GM19025 (cell line): ENCODE data around the gene SLC27A2.
"Not testable (repeated sequence)": the region's sequence is repeated elsewhere in the genome, so short reads cannot be mapped to it uniquely, and the experiment has no call there.

Experiments used
- ATAC-seq: cut with Tn5 transposase; IDR thresholded peaks from one replicate; pipeline ENCODE4 v1.9.1; 2021; ENCODE audit warnings: mild to moderate bottlenecking, low read depth, moderate library complexity; ENCODE audit not compliant: unreplicated experiment

Gene SLC27A2

DNA sequence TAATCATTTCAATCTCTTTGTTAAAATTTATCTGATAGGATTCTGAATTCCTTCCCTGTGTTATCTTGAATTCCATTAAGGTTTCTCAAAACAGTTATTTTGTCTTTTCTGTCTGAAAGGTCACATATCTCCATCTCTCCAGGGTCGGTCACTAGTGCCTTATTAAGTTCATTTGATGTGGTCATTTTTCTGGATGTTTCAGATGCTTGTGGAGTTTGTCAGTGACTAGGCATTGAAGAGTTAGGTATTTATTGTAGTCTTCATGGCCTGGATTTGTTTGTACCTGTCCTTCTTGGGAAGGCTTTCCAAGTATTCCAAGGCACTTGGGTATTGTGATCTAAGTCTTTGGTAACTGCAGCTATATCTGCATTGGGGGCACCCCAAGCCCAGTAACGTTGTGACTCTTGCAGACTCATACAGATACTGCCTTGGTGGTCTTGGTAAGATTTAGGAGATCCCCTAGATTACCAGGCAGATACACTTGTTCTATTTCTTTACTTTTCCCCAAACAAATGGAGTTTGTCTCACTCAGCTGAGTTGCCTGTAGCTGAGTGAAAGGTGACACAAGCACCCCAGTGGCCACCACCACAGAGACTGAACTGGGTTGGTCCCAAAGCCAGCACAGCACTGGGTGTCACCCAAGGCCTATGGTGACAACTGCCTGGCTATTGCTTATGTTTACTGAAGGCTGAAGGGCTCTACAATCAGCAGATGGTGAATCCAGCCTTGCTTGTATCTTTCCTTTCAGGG is 18.9 kb upstream of the SLC27A2 start:
- no peak for ATAC-seq

DNA sequence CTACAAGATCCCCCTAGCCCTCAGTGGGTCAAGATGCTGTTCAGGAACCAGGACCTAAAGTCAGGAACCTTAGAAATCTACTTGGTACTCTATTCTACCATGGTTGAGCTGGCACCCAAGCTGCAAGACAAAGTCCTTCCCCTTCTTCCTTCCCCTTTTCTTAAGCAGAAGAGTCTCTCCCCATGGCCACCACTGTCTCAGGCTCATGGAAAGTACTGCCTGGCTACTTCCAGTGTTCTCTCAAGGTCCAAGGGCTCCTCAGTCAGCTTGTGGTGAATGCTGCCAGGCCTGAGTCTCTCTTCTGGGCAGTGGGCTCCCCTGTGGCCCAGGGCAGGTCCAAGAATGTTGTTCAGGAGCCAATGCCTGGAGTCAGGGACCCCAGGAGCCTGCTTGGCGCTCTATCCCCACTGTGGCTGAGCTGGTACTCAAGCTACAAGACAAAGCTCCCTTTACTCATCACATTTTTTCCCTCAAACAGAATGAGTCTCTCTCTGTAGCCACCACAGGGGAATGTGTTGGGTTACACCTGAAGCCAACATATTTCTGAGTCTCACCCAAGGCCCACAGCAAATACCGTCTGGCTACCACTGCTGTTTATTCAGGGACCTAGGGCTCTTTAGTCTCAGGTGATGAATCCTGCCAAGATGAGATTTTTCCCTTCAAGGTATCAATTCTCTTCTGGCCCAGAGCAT is 18.1 kb upstream of the SLC27A2 start:
- ATAC-seq = no peak

DNA sequence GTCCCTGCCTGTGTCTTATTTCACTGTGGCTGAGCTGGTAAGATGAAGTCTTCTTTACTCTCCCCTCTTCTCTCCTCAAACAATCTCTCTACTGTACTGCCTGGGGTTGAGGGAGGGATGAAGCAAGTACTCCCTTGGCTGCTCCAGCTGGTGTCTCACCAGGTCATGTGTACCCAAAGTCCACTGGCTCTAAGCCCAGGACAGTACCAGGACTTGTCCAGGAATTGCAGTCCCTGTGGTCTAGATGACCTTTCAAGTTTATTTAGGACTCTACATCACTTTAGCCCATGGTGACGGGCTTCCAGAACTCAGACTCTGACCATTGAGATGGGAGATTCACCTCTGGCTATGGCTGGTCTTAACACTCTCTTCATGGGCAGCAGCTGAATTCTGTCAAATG is 17.5 kb upstream of the SLC27A2 start:
- ATAC-seq = no peak

DNA sequence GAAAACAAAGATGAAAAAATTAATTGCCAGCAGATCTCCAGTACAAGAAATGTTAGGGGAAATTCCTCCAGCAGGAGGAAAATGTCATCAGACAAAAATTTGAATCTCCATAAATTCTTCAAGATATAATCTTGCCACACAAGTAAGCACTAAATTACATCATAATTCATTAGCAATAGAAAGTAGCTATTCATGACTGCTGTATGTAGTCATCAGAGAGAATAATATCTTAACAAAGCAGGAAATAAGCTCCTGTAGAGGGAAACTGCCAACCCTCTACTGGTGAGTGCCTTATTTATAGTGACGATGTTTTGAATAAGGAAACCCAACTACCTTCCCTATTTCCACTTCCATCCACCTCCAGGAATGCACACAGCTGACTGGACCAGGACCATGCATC is 15.8 kb upstream of the SLC27A2 start:
- no peak for ATAC-seq

DNA sequence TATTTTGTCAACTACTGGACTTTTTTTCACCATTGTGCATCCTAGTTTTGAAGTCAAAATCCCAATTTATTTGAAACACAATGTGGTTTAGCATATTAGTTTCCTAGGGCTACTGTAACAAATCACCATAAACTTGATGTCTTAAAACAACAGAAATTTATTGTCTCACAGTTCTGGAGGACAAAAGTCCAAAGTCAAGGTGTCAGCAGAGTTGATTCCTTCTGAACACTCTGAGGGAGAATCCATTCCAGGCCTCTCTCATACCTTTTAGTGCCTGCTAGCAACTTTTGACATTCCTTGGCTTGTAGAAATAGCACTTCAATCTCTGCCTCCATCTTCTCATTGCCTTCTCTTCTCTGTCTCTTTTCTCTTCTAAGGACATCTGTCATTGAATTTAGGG is 14.9 kb upstream of the SLC27A2 start:
- ATAC-seq = no peak

DNA sequence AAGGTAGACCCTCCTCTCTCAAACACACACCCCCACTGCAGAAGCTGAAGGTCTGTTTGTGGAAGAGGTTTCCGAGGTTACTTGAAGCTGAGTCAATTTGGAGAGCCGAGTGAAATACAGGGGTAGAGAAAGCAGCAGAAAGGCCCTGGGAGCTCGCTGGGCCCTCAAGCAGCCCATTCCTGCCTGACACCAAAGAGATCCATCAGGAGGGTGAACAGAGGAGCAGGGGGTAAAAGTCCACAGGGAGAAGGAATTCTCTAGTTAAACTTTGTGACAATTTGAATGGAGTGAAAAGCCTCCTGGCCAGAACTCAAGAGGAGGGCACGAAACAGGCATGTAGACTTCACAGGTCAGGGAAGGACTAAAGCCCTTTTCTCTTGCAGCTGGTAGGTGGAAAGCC is 13.6 kb upstream of the SLC27A2 start:
- no peak for ATAC-seq

DNA sequence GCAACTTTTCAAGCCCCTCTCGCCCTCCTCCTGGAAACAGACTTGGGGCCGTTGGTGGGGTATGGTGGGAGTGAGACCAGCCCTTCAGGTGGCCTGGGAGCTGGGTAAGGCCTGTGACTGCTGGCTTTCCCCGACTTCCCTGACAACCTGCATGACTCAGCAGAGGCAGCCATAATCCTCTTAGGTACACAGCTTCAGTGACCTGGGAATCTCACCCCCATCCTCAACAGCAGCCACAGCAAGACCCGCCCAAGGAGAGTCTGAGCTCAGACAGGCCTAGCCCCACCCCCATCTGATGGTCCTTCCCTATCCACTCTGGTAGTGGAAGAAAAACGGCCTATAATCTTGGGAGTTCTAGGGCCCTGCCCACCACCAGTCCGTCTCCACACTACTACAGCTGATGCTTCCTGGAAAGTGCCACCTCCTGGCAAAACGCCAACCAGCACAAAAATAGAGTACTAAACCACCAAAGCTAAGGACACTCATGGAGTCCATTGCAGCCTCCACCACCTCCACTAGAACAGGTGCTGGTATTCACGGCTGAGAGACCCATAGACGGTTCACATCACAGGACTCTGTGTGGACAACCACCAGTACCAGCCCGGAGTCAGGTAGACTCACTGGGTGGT is 13.1 kb upstream of the SLC27A2 start:
- ATAC-seq = no peak

DNA sequence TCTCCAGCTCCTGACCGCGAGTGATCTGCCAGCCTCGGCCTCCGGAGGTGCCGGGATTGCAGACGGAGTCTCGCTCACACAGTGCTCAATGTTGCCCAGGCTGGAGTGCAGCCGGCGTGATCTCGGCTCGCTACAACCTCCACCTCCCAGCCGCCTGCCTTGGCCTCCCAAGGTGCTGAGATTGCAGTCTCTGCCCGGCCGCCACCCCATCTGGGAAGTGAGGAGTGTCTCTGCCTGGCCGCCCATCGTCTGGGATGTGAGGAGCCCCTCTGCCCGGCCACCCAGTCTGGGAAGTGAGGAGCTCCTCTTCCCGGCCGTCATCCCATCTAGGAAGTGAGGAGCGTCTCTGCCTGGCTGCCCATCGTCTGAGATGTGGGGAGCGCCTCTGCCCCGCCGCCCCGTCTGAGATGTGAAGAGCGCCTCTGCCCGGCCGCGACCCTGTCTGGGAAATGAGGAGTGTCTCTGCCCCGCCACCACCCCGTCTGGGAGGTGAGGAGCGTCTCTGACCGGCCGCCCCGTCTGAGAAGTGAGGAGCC is 9.6 kb upstream of the SLC27A2 start:
- ATAC-seq = not testable (repeated sequence)

DNA sequence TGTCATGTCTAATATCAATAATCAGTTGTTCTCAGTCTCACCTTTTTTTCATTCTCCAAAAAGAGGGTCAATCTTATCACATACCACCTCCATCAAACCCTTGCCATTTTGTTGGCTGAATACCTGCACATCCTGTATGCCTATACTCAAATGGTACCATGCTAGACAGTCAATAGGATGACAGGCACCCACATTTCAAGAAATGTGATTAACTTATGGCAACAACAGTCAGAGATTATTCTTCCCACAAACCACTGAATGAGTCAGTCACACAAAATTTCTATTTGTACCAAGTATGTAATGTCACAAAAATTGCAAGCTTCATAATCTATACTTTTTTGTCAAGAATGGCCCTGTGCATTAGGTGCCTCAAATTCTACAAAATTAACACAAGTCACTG is 5.1 kb upstream of the SLC27A2 start:
- no peak for ATAC-seq

DNA sequence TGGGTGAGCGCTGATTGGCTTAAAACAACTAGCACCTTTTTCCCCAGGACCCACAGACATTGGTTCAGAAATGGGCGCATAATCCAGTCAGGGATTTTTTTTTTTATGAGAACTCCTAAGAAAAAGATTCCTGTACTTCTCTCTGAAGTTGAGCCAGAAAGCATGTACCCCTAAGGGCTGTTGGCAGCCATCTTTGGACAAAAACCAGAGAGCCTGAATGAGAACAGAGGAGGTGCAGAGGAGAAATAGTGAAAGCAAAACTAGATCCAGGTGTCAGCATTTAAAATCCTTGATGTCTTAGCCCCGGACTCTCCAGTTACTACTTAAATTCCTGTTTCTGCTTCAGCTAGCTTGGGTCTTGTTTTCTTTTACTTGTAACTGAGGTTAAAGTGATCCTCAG is 1.9 kb upstream of the SLC27A2 start:
- ATAC-seq = no peak

DNA sequence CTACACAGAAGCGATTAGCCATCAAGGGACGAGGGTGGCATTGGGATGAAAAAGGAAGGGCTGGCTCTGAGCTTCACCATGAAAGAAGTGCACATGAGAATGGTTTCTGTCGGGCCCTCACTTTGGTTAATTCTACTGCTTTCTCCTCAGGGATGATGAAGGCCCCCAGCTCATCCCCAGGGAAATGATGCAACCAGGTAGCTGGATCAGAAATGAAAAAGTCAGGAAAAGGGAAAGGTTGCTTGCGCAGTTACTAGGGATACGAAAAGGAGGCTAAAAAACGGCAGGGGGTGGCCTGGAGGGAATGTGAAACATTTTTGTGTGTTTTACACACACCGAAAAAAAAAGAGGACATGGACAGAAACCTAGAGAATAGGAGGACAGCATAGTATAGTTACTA is 1.4 kb upstream of the SLC27A2 start:
- no peak for ATAC-seq

DNA sequence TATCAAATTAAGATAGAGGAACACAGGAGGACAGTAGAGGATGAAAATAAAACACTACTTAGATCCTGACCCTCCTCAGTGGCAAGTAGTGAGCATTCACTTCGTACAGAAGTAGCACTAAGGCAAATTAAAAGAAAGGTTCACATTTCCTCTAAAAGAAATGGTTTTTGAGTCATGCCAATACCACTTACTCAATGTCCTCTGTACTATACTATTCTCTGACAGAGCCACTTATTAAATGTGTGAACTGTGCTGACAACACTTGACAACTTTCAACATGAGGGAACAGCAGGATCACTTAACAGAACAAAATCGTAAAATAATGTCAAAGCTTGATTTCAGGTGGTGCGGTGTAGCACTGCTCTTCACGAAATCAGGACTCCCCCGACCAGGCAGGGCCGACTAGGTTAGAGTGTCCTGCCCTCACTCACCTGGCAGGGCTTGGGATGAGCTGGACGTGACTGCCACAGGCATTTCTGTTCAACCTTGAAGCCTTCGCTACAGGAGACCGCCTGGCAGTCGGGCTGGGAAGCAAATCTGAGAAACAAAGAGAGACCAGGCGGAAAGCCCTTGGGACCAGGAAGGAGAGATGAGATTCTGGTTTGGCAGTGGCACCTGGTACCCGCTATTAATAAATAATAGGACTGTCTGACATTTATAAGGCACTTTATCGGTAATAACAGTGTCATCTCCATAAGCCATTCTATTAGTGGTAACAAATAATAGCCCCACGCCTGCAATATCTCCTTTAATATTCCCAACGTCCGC is 611 bp upstream of the SLC27A2 start:
- no peak for ATAC-seq

DNA sequence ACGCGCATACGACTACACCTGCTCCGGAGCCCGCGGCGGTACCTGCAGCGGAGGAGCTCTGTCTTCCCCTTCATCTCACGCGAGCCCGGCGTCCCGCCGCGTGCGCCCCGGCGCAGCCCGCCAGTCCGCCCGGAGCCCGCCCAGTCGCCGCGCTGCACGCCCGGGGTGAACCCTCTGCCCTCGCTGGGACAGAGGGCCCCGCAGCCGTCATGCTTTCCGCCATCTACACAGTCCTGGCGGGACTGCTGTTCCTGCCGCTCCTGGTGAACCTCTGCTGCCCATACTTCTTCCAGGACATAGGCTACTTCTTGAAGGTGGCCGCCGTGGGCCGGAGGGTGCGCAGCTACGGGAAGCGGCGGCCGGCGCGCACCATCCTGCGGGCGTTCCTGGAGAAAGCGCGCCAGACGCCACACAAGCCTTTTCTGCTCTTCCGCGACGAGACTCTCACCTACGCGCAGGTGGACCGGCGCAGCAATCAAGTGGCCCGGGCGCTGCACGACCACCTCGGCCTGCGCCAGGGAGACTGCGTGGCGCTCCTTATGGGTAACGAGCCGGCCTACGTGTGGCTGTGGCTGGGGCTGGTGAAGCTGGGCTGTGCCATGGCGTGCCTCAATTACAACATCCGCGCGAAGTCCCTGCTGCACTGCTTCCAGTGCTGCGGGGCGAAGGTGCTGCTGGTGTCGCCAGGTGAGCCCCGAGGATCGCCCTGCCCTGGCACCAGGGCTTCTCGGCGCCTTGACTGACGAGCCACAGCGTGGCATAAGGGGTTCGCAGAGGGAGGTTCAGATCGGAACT is 420 bp downstream of the SLC27A2 start:
- peak; percentile 37 for ATAC-seq

DNA sequence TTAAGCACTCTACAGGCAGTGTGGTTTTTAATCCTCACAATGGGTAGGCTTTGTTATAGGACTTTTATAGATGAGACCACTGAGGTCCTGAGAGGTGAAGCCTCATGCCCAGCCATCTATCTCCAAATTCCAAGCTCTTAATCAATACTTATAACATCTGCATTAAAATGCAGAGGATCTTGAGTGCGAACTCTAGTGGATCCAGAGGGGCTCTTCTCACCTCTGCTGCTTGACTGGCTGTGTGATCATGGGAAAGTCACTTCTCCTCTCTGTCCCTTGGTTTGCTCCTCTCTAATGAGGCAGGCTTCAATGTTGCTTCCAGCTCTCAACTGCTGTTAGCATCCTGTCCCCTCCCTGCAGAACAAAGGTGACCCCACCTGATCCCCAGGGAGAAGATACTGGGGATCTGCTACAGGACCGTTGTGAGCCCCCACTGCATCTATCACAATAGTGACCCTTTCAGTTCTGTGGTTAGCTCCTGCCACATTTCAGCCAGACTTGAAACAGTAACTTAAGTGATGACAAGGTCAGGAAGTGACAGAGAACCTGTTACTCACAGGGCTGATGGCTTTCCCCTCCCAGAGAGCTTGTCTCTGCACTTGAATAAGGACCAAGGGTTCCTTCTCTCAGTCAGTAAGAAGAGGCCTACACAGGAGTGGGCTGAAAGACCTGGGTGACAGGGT is 1.3 kb downstream of the SLC27A2 start:
- ATAC-seq = peak; percentile 48

DNA sequence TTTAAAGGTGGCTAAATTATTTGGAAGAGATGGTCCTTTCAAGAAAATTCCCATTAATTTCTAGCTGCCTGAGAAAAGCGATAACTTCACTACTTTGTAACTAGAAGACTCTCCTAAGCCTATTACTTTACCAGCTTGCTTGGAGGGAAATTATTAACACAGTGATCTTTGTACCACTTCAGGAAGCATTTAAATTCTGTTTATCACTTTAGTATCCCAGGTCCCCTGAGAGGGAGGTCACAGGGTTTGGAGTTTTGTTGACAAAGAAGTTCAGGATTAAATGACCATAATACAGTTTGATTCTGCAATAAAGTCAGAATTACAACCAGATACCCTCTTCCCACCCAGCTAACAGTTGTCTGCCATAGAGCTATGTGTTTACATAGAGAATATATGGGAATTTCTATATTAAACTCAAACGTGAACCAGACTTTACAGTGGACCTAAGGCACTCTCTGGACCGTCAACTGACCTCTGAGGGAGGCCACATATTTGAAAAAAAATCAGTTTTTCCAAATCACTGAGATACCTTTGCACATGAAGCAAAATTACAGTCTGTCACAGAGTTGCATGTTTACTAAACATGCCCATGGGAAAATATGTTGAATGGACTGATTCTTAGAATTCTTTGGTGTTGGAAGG is 3.0 kb downstream of the SLC27A2 start:
- no peak for ATAC-seq

DNA sequence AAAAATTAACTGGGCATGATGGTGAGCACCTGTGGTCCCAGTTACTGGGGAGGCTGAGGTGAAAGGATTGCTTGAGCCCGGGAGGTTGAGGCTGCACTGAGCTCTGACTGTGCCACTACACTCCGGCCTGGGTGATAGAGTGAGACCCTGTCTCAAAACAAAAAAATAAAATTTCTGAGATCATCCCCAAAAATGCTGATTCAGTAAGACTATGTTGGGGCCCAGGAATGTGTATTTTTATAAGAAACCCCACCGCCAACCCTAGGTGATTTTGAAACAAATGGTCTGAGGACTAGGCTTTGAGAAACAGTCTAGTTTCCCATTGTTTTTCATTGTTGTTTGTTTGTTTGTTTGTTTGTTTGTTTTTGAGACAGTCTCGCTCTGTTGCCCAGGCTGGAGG is 4.1 kb downstream of the SLC27A2 start:
- no peak for ATAC-seq

DNA sequence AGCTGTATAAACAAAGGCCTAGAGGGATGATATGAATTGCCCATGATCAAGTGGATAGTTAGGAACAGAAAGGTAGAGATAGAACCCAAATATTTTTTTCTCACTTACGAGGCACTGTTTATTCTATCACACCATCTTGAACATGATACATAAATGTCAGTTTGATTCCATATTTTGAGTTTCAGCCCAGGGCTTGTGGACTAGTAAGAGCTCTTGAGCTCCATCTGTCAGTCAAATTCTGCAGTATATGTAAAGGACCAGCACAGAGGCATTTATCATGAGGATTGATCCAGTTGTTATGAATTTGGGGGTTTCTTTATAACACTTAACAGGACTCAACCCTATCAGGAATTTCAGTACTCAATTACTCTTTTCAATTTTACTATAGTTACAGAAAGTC is 4.8 kb downstream of the SLC27A2 start:
- ATAC-seq = no peak

DNA sequence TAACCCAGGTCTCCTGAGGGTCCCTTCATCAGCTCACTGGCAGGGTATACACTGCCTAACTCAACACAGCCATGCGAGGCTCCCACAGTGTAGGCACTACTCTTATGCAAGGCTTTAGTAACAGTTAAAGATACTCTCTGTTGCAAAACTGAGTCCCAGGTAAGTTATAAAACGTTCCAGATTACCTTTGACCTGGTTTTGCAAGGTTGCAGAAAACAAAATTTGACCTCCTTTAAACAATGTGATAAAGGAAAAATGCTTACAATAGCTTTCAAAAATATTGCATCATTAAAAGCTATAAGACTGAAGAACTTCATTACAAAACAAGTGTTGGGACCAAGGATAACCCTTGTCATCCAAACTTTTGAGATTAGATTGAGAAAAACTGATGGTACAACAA is 5.5 kb downstream of the SLC27A2 start:
- no peak for ATAC-seq

DNA sequence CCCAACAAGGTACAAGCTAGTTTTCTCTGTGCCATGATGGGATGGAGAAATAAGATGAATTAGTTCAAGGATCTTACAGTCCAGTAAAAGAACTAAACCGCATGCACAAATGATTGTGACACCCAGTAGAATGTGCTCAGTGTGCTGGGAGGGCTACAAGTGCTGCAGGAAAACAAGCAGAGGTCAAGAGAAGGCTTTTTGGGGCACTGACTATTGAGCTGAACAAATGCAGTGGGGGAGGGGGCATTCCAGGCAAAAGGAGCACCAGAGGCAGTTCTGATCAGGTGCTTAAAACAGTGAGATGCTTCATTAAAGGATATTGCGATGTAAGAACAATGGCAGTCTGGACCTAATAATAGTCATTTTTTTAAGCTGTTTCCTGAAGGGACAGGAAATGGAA is 6.0 kb downstream of the SLC27A2 start:
- no peak for ATAC-seq
